Measurements from ENCODE around the gene TMEM108. TPM values are rescaled to one million over a fixed set of nuclear protein-coding genes. Genes with fewer than 3 reads are reported as not detected.

TMEM108 gene
- total RNA-seq, 1 experiment from 2014 or later, result not detected

GRCh38 chr3:133238015-133238414 is 199.8 kb downstream of the TMEM108 start:
- TF ChIP-seq SRF (IDR thresholded peaks at IDR 0.05; ENCODE audit: low read depth) (no peak), EZH2phosphoT487 (IDR thresholded peaks at IDR 0.05; ENCODE audit: borderline replicate concordance) (no peak), ATF3 (IDR thresholded peaks at IDR 0.05) (no peak), ZBTB33 (IDR thresholded peaks at IDR 0.05; ENCODE audit: extremely low read depth, insufficient replicate concordance, low read length) (no peak), SP1 (IDR thresholded peaks at IDR 0.05; ENCODE audit: low read depth) (no peak), REST (IDR thresholded peaks at IDR 0.05; ENCODE audit: low read depth) (no peak), YY1 (IDR thresholded peaks at IDR 0.05; ENCODE audit: extremely low read depth, insufficient replicate concordance, low read depth, low read length) (no peak), POLR2AphosphoS5 (IDR thresholded peaks at IDR 0.05; ENCODE audit: low read depth, low read length) (no peak), CEBPB (IDR thresholded peaks at IDR 0.05; ENCODE audit: low read depth) (no peak), FOSL1 (IDR thresholded peaks at IDR 0.05; ENCODE audit: low read depth) (no peak), ZNF274 (IDR thresholded peaks at IDR 0.05; ENCODE audit: low read depth, low read length) (no peak), TCF7L2 (IDR thresholded peaks at IDR 0.05; ENCODE audit: borderline replicate concordance, extremely low read depth, insufficient read depth, insufficient read length) (no peak), CBX3 (IDR thresholded peaks at IDR 0.05; ENCODE audit: low read depth) (no peak), JUND (IDR thresholded peaks at IDR 0.05) (no peak), EZH2 (IDR thresholded peaks at IDR 0.05) (no peak), POLR2A (IDR thresholded peaks at IDR 0.05; ENCODE audit: borderline replicate concordance, extremely low read depth, insufficient read depth, insufficient read length) (no peak), CTCF (IDR thresholded peaks at IDR 0.05 in 2 of 3, conservative IDR thresholded peaks at IDR 0.05 in 1 of 3; ENCODE audit: borderline replicate concordance in 1 of 3, insufficient read depth in 1 of 3, low read depth in 2 of 3, low read length in 2 of 3) (no peak), MAX (IDR thresholded peaks at IDR 0.05) (no peak)
- H3K36me3 ChIP-seq (ENCODE audit: control insufficient read depth in 1 of 2, insufficient read depth in 2 of 2, low read length in 2 of 2), result no peaks in the 10 kb centered on the region
- ChIA-PET RAD21 (ENCODE audit: low non-redundant PET in 1 of 2, low total read pairs in 2 of 2, uncharacterized antibody in 2 of 2, unreplicated experiment in 2 of 2) (no interaction called here), POLR2A (no interaction called here), CTCF (no interaction called here)
- peaks cover 24% of the 10 kb centered on the region for H3K27me3 ChIP-seq (ENCODE audit: insufficient read depth, low read length)
- H3K4me2 ChIP-seq (ENCODE audit: low read length), result no peak overlapping the region
- H3K9me2 ChIP-seq (ENCODE audit: insufficient read depth), result no peaks in the 10 kb centered on the region
- H4K20me1 ChIP-seq (ENCODE audit: insufficient read depth), result no peaks in the 10 kb centered on the region
- no peak overlapping the region for H2AFZ ChIP-seq (ENCODE audit: low read depth, low read length, poor library complexity, severe bottlenecking)
- intact Hi-C loops (cut with micrococcal nuclease), result no loop called here
- no peak overlapping the region for H3K27ac ChIP-seq (ENCODE audit: low read depth, low read length)
- DNase-seq (ENCODE audit: low read depth, low spot score) (no peak), ATAC-seq (no peak)
- no peak overlapping the region for H3K4me3 ChIP-seq (replicated peaks in 1 of 2; ENCODE audit: low read depth in 1 of 2, low read length in 2 of 2)
- H3K4me1 ChIP-seq (ENCODE audit: control insufficient read depth in 1 of 2, insufficient read depth in 2 of 2, low read length in 2 of 2), result no peaks in the 10 kb centered on the region
- no peaks in the 10 kb centered on the region for H3K9me3 ChIP-seq (ENCODE audit: control insufficient read depth in 1 of 2, insufficient read depth in 1 of 2, low read depth in 1 of 2, low read length in 2 of 2)
- BruUV-seq (replicated peaks), result no TSS peak
- no peaks in the 10 kb centered on the region for H3K79me2 ChIP-seq (ENCODE audit: insufficient read depth, low read length)
- H3K9ac ChIP-seq (ENCODE audit: low read length), result no peak overlapping the region
